ENCODE measurements around the gene TSPEAR.
"Not testable (repeated sequence)": the region's sequence is repeated elsewhere in the genome, so short reads cannot be mapped to it uniquely, and the experiment has no call there.

The TSPEAR gene

DNA sequence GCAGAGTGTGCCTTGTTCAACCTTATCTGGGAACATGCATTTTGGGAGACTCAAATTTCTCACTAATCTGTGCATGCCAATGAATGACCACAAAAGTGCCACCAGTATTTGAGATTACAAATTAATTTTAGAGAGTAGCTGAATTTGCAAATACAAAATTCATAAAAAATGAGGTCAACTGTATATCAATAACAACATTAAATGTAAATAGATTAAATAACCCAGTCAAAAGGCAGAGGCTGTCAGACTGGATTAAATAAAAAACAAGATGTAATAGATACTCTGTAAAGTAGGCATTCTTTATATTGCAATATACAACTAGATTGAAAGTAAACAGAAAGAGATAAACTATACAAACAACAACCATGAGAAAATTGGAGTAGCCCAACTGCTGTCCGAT, 147.3 kb downstream of the TSPEAR start:
- no peak for DNase-seq

DNA sequence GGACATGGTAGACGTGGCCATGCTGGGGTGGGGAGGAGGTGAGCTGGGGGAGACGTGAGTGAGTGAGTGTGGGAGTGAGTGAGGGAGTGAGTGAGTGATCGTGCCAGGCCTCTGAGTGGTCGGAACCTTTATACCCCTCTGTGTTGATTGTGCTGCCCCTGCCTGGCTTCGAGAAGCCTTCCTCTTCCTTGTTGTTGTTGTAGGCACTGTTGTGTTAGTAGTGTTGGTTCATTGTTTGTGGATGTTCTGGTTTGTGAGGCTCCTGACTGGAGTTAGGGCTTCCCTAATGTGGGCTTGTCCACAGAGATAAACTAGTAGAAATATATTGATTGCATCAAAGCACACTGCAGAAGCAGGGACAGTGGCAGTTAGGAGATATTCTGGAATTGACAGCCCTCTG, 152.7 kb downstream of the TSPEAR start, which contains the start of gene KRTAP10-3:
TSS of gene KRTAP10-3 (minus strand) at position 101 of the 400 bp plus-strand sequence. CDS start at position 21, 80 bp downstream.
- no peak for DNase-seq

DNA sequence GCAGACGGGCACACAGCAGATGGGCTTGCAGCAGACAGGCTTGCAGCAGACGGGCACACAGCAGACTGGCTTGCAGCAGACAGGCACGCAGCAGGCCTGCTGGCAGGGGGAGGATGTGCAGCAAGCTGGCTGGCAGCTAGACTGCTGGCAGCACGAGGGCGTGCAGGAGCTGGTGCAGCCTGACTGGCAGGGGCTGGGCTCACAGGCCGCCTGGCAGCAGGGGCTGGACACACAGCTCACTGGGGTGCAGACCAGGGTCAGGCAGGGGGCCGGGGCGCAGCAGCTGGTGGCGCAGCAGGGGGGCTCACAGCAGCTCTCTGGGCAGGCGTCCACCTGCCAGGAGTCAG, 153.1 kb downstream of the TSPEAR start:
- DNase-seq: not testable (repeated sequence)

DNA sequence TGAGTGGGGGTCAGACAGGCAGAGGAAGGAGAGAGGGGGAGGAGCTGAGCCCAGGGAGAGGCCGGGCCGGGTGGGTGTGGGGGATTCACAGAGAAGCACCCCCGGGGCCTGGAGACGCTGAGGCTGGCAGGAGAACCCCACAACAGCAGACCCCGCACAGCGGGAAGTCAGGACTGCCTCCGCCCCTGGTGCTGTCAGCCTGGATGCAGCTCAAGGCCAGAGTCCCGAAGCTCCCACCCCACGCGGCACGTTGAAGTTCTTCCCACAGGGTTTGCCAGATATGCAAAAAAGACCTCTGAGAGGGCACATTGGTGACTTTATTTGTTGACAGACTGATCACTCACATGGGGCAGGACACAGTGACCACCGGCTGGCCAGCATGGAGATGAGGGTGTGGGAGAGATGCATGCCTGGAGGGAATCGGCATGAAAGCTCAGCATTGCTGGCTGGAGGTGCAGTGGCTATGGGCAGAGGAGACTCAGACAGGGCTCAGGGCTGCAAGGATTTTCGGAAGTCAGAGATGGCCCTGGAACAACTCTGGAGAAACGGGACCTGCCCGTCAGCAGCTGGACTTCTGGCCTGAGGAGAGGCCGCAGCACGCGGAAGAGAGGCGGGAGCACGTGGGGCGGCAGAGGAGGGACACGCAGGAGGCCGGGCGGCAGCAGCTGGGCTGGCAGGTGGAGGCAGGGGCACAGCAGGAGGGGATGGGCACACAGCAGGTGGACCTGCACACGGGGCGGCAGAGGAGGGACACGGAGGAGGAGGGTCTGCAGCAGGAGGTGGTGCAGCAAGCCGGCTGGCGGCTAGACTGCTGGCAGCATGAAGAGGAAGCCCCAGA, 153.7 kb downstream of the TSPEAR start:
- DNase-seq: no peak

DNA sequence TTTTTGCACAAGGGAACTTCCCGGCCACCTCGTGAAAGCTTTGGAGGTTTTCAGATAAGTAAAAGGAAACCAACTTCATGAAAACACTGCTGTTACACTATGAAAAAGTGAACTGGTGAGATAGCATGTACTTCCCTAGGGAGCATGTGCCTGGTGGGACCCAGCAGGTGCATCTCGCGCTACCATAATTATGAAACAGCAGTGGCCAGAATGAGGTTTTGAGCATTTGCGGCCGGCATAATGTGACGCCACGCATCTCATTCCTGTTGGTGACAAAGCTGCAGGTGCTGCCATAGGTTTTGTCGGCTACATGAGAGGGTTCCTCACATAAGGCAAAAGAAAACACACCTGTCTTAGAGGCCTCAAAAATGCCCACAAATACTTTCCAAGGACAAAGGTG, 154.5 kb downstream of the TSPEAR start:
- no peak for DNase-seq

DNA sequence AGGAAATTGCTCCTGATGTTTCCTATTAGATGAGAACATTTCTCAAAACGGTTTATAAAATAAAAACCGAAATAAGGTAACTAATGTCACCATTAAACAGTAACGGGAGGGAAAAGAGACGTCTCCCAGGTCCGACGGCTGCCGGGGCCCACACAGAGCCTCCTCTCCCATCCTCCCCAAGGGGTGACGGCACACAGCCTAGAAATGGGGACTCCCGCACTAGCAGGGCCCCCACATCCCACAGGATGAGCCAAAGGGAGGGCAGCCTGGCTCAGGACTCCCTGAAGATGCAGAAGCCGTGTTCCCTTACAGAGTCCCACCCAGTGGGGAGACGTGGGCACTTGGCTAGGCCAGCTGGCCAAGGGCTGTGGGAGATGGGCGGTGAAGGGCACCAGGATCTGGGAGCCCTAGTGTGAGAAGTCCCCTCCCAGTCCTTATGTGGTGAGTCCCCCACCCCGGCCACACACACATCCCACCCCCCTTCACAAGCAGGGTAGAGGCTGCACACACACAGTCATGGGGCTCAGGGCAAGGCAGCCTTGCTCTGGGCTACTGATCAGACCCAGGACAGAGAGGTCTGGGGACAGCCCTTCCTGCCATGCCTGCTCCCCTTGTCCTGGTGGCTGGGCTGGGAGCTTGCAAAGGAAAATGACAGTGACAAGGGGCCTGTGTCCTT, 156.0 kb downstream of the TSPEAR start:
- DNase-seq: no peak

DNA sequence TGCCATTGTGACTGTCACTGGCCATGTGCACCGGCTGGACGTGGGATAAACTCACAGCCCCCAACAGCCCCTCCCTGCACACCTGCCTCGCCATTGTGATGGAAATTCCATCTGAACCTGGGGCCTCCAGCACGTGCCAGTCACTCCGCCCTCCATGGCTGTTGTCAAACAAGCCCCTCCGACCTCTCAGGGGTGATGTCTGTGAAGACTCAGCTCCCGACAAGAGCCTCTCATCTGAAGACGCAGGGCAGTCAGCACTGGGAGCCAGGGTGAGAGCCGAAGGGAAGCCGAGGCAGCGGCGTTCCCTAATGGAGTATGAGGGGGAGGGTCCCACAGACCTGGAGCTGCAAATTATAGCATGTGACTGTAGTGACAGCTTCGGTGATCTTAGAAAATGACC, 158.7 kb downstream of the TSPEAR start:
- no peak for DNase-seq

DNA sequence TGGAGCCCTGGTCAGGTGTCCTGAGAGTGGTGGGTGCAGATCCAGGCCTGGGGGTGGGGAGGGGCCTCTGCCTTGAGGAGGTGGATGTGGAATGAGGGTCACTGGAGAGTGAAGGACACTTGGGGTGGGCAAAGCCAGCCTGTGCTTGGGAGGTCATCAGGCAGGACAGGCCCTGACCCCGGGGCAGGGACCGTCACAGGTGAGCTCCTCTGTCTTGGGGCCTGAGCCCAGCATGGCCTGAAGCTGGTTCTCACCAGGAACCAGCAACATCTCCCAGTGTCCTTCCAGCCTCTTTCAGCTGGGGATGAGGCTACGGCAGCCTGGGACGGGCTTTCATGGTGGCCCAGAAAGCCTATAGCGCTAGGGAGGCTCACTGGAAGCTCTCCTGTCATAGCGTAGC, 159.2 kb downstream of the TSPEAR start:
- no peak for DNase-seq

DNA sequence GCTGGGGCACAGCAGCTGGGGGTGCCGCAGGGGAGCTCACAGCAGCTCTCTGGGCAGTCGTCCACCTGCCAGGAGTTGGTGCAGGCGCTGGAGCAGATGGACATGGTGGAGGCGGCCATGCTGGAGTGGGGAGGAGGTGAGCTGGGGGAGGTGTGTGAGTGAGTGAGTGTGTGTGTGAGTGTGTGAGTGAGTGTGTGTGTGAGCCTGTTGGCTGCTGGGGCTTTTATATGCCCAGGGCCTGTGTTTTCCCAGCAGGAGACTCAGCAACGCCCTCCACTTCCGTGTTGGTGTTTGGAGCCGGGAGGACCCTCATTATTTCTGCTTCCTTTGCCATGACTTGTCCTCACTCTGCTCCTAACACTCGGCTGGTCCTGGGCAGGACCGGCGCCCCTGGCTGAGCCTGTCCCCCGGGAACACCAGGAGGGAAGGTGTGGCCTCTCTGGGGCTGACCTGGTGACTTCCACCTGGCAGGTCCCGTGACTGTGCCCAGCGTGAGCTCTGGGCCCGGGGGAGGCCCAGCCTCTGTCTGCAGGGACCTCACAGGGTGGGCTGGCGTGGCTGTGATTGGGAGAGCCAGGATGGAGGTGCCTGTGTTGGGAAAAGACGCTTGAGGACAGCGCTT, 159.9 kb downstream of the TSPEAR start, which contains the start of gene KRTAP10-2:
TSS of gene KRTAP10-2 (minus strand) at position 166 of the 622 bp plus-strand sequence. CDS start at position 119, 47 bp downstream.
- no peak for DNase-seq

DNA sequence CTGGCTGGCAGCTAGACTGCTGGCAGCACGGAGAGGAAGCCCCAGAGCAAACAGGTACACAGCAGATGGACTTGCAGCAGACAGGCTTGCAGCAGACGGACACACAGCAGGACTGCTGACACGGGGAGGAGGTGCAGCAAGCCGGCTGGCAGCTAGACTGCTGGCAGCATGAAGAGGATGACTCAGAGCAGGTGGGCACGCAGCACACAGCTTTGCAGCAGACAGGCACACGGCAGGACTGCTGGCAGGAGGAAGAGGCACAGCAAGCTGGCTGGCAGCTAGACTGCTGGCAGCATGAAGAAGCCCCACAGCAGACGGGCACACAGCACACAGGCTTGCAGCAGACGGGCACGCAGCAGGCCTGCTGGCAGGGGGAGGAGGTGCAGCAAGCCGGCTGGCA, 160.6 kb downstream of the TSPEAR start:
- DNase-seq: no peak

DNA sequence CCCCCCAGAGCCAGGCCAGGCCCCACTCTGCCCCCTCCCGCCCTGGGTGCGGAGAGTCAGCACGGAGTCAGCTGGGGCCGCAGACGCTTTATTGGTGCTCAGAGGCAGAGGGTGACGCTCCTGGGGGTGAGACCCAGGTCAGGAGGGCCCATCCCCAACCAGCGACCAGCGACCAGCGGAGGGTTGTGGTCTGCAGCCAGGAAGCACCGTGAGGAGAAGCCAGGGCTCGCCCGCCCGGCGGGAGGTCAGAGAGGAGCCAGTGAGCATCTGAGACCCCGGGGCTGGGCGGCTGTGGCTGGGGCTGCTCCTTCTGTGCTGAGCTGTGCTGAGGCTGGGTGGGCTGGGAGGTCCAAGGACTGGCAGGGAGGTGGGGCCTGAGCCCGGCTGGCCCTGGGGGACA, 161.1 kb downstream of the TSPEAR start:
- not testable (repeated sequence) for DNase-seq

DNA sequence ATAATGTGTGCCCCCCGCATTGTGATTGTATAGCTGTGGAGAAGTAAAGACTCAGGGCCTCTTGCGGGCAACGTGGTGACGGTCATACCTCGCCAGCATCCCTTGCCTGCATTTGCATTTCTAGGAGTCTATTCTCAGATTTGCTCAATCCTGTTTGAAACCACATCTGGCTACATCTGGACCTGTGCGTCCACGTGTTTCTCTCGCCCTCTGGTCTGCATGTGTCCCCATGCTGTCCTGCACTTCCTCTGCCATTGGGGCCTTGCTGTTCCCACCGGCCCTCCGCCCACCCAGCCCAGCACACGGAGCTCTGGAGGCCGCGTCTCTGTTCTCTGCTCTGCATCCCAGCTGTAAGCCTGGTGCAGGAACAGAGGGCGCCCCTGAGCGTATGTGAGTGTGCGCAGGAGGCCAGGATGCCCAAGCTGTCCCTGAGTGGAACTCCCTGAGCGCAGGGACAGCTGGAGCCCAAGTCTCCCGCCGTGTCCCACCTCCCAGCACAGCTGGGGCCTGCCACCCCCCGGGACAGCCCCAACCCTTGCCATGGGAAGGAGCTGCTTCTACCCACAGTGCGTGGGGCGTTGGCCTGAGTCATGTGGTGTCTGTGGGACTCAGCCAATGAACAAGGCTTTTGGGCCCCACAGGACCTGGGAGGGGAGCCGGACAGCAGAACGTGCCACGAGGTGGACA, 161.7 kb downstream of the TSPEAR start:
- DNase-seq: no peak

DNA sequence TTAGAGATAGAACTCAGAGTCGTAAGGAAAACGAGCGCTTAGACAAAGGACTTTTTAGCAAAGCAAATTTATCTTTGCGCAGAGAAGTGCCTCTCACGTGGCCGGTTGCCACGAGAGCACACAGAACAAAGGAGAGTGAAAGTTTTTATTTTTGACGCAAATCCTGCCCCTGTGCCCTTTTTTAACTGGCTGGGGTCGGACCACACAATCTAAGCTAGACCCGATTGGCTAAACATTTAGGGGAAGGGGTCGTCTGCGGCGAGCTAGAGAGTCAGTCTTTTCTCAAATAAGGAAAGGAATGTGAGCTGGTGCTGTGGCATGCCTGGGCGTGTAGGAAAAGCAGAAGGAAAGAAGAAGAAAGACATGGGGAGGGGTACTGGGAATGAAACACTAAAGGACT, 162.4 kb downstream of the TSPEAR start:
- no peak for DNase-seq

DNA sequence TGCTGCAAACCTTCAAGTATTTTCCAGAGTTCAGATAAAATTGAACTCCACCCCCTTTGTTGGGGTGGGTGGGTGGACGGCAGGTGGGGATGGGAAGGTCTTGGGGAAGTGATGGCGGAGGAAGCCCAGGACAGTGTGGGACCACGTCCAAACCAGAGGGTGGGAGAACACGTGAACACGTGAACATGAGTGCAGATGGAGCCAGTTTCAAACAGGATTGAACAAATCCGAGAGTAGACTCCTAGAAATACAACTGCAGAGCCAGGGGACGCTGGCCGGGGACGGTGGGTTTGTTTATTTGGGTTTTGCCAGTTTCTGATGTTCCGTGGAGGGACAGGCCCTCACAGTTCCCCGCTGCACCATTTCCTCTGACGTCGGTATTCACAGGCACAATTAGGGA, 163.0 kb downstream of the TSPEAR start:
- no peak for DNase-seq

DNA sequence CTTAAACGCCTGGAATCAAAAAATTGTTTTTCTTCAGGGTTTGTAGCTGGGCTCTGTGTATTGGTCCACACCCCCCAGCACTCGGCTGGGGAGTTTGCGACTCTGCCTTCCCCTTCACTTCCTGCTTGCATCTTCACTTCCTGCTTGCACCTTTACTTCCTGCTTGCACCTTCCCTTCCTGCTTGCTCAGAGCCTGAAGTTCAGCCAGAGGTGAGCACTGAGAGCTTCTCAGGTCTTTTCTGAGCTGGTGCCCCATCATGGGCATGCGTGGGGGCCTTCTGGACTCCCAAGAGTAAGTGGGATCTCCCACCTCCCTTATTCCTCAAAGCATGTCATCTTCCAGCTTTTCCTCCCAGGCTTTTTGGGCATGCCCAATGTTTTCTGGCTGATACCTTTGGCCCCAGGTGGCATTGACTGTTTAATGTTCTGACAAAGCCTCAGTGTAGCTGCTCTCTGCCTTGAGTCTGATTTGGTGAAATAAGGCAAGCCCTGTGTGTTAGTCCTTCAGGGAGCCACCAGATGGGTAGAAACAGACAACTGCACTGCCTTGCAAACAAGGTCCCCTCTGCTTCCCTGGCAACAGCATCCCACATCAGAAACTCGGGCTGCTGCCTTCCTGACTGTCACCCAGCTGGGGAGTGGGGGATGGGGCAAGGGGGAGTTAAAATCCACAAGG, 163.6 kb downstream of the TSPEAR start:
- no peak for DNase-seq

DNA sequence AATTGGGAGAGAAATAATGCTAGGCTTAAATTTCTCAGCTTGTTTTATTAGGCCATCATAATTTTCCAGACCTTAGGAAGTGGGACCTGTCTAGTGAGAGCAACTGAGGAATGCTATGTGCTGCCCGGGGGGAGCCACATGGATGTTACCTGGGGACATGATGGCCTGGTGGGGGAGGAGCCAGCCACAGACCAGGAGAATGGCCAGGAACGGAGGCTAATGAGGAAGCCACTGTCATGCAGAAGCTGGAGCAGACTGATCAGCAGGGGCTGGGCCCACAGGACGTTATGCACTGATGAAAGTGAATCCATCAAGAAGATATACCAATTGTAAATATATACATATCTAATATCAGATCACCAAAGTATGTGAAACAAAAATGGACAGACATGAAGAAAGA, 166.8 kb downstream of the TSPEAR start:
- no peak for DNase-seq

DNA sequence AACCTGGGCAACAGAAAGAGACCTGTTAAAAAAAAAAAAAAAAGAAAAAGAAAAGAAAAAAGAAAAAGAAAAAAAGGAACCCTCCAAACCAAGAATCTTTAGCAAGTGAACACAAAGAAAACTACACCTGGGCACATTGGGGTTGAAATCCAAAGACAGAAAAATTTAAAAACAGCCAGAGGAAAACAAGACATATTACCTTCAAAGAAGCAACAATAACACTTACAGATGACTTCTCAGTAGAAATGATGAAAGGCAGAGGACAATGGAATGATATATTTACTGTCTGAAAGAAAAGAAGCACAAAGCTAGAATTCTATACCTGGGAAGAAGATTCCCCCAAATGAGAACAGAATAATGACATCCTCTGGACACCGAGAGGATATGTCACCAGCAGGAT, 168.7 kb downstream of the TSPEAR start:
- DNase-seq: no peak

DNA sequence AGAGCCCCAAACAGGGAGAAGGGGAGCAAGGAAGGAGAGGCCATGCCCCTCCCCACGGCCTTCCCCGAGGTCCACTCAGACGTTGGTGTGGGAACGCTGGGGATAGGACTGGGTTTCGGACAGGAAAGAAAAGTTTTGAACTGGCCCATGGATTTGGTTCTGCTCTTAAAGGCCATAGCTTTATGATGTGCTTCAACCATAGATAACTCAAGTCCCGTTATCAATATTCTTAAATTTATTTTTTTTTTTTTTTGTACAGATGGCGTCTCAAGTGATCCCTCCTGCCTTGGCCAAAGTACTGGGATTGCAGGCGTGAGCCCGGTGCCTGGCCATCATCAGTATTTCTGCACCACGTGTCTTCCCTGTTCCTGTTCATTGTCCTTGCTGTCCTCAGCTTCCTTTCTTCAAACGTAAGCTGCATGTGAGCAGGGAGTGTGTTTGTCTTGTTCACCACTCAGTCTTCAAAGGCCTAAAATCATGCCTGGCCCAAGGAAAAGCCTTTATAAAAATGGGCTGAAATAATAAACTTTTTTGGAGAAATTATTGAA, 170.6 kb downstream of the TSPEAR start:
- DNase-seq: no peak

DNA sequence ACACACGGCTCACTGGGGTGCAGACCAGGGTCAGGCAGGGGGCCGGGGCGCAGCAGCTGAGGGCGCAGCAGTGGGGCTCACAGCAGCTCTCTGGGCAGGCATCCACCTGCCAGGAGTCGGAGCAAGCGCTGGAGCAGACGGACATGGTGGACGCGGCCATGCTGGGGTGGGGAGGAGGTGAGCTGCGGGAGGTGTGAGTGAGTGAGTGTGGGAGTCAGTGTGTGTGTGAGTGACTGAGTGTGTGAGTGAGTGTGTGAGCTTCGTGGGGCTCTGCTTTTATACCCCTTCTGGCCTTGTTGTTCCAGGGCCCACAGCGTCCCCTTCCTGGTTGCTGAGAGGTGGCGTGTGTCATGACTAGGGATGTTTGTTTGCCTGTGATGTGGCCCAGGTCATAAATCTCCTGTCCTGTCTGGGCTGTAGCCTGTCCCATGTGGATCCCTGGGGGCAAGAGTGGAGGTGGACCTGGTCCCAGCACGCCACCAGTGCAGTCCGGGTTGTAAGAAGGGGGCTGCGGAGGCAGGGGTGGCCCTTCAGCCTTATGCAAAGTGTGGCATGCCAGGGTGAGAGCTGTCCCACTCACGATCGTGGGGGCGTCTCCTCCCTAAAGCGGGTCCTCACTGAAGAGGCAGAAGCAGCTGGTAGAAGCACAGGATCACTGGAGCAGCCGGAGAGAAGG, 171.2 kb downstream of the TSPEAR start, which contains the start of gene KRTAP10-1:
TSS of gene KRTAP10-1 (minus strand) at position 205 of the 676 bp plus-strand sequence. CDS start at position 160, 45 bp downstream.
- no peak for DNase-seq

DNA sequence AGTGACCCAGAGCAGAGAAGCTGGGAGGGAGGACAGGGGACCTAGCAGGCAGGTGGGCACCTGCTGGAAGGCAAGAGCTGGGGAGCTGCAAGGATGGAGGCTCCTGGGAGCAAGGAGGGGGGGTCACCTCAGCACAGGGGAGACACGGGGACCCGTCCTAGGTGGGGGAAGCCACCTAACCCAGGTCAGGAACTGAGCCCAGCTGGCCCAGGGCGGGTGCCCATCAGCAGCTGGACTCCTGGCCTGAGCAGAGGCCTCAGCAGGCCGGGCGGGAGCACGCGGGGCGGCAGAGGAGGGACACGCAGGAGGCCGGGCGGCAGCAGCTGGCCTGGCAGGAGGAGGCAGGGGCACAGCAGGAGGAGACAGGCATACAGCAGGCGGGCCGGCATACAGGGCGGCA, 172.3 kb downstream of the TSPEAR start:
- DNase-seq: no peak

All from hematopoietic multipotent progenitor cell treated with erythropoietin and hydrocortisone succinate and interleukin-3 and kit ligand, for 8 days (in vitro differentiated cells).